ENCODE measurements around the gene PXDN. TPM values are rescaled to one million over a fixed set of nuclear protein-coding genes. Genes with fewer than 3 reads are reported as not detected.
A peak's percentile ranks its signal among the peaks of the same experiment; 100 is the strongest.
"Not testable (repeated sequence)": the region's sequence is repeated elsewhere in the genome, so short reads cannot be mapped to it uniquely, and the experiment has no call there.

The PXDN gene
- total RNA-seq, 1 experiment from 2014 or later = 96.1 TPM

DNA sequence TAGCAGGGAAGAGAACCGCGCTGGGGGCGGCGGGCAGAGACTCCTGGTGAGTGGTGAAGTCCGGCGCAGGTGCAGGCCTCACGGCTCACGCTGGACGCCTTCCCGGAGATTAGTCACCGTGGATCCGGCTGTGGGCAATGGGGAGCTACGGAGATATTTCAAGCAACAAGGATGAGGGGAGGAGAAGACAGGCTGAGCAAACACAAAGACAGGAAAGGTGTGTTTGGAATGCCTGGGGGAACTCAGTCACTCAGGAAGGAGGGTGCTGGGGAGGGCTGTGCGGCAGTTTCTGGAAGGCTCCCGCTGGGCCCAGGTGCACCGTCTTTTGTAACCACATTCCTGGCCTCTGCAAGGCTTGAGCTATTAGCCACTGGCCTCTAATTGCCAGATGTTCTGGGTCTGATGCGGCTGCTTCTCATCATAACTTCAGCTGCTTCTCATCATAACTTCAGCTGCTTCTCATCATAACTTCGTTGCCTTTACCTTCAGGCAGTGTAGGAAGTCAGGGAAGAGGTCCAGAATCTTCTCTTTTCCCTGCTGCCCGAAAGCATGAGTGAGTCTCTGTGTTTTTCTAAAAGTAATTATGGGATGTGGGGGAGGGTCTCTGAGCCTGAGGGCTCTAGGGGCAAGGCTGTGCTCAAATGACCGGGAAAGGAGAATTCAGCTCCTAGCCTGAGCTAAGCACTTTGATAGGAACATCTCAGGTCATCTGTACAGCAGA lies 118.9 kb downstream of the PXDN start:
- no TSS peak for BruUV-seq (replicated peaks)
- TF ChIP-seq, protein P1, sequence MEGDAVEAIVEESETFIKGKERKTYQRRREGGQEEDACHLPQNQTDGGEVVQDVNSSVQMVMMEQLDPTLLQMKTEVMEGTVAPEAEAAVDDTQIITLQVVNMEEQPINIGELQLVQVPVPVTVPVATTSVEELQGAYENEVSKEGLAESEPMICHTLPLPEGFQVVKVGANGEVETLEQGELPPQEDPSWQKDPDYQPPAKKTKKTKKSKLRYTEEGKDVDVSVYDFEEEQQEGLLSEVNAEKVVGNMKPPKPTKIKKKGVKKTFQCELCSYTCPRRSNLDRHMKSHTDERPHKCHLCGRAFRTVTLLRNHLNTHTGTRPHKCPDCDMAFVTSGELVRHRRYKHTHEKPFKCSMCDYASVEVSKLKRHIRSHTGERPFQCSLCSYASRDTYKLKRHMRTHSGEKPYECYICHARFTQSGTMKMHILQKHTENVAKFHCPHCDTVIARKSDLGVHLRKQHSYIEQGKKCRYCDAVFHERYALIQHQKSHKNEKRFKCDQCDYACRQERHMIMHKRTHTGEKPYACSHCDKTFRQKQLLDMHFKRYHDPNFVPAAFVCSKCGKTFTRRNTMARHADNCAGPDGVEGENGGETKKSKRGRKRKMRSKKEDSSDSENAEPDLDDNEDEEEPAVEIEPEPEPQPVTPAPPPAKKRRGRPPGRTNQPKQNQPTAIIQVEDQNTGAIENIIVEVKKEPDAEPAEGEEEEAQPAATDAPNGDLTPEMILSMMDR (IDR thresholded peaks at IDR 0.05; ENCODE audit: unreplicated experiment) = no peak
- peak; percentile 99 for DNase-seq (ENCODE audit: unreplicated experiment)
- no peaks in the 10 kb centered on the region for H3K9me3 Mint-ChIP-seq (ENCODE audit: unreplicated experiment)
- ChIA-PET CTCF (interaction anchor here (0.5 to 1.7 kb wide), 13 partner anchors 8 to 192 kb away, joined by 3 to 9 read pairs (median 4); no protein-coding TSS in a partner anchor), POLR2A (interaction anchor here (0.6 to 2.3 kb wide), 12 partner anchors 9 to 1057 kb away, joined by 3 to 17 read pairs (median 5); no protein-coding TSS in a partner anchor)
- H3K36me3 Mint-ChIP-seq (ENCODE audit: insufficient read depth, unreplicated experiment) = peaks cover 10% of the 10 kb centered on the region
- intact Hi-C loops (cut with micrococcal nuclease) = loop anchor here (2.0 kb wide), 1 partner anchor 117 kb away; no protein-coding TSS in a partner anchor
- H3K4me1 Mint-ChIP-seq (ENCODE audit: insufficient read depth, unreplicated experiment) = peaks cover 26% of the 10 kb centered on the region
- H3K27ac Mint-ChIP-seq (ENCODE audit: low read depth, unreplicated experiment) = peak overlapping the region; percentile 81
- peak overlapping the region; percentile 65 for H3K4me3 Mint-ChIP-seq (ENCODE audit: unreplicated experiment)
- H3K27me3 Mint-ChIP-seq (ENCODE audit: insufficient read depth, unreplicated experiment) = no peaks in the 10 kb centered on the region

- no peaks in the 10 kb centered on the region for H3K27me3 Mint-ChIP-seq (ENCODE audit: insufficient read depth, unreplicated experiment)
- H3K27ac Mint-ChIP-seq (ENCODE audit: low read depth, unreplicated experiment) = no peak overlapping the region
- peaks cover 22% of the 10 kb centered on the region for H3K4me1 Mint-ChIP-seq (ENCODE audit: insufficient read depth, unreplicated experiment)
- POLR2A ChIA-PET = interaction anchor here (0.7 to 2.3 kb wide), 3 partner anchors 23 to 81 kb away, joined by 3 to 9 read pairs (median 3); no protein-coding TSS in a partner anchor
- TF ChIP-seq, protein P1 (IDR thresholded peaks at IDR 0.05; ENCODE audit: unreplicated experiment) = no peak
- DNase-seq (ENCODE audit: unreplicated experiment) = no peak
- H3K9me3 Mint-ChIP-seq (ENCODE audit: unreplicated experiment) = no peaks in the 10 kb centered on the region
- BruUV-seq (replicated peaks) = no TSS peak
- no peak overlapping the region for H3K4me3 Mint-ChIP-seq (ENCODE audit: unreplicated experiment)
- peaks cover under 1% of the 10 kb centered on the region for H3K36me3 Mint-ChIP-seq (ENCODE audit: insufficient read depth, unreplicated experiment)
- intact Hi-C loops (cut with micrococcal nuclease) = loop anchor here (2.0 kb wide), 1 partner anchor 119 kb away; no protein-coding TSS in a partner anchor
- CTCF ChIA-PET = interaction anchor here (0.6 to 1.5 kb wide), 3 partner anchors 9 to 194 kb away, joined by 3 to 5 read pairs (median 3); no protein-coding TSS in a partner anchor
Measured at GRCh38 chr2:1623906-1624445, 120.3 kb downstream of the PXDN start.

GRCh38 chr2:1622521-1623200 lies 121.7 kb downstream of the PXDN start:
- ChIA-PET CTCF (no interaction called here), POLR2A (no interaction called here)
- no peaks in the 10 kb centered on the region for H3K27me3 Mint-ChIP-seq (ENCODE audit: insufficient read depth, unreplicated experiment)
- TF ChIP-seq, protein P1 (IDR thresholded peaks at IDR 0.05; ENCODE audit: unreplicated experiment) = no peak
- no peak overlapping the region for H3K27ac Mint-ChIP-seq (ENCODE audit: low read depth, unreplicated experiment)
- no peak overlapping the region for H3K4me3 Mint-ChIP-seq (ENCODE audit: unreplicated experiment)
- no peak for DNase-seq (ENCODE audit: unreplicated experiment)
- peaks cover 17% of the 10 kb centered on the region for H3K4me1 Mint-ChIP-seq (ENCODE audit: insufficient read depth, unreplicated experiment)
- BruUV-seq (replicated peaks) = no TSS peak
- no peaks in the 10 kb centered on the region for H3K9me3 Mint-ChIP-seq (ENCODE audit: unreplicated experiment)
- intact Hi-C loops (cut with micrococcal nuclease) = no loop called here
- no peaks in the 10 kb centered on the region for H3K36me3 Mint-ChIP-seq (ENCODE audit: insufficient read depth, unreplicated experiment)

DNA sequence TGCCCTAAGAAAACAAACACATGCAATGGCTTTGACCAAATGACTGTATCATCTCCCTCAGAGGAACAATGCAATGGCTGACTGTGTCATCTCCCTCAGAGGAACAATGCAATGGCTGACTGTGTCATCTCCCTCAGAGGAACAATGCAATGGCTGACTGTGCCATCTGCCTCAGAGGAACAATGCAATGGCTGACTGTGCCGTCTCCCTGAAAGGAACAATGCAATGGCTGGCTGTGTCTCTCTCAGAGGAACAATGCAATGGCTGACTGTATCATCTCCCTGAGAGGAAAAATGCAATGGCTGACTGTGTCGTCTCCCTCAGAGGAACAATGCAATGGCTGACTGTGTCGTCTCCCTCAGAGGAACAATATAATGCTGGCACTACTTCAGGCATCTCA lies 122.3 kb downstream of the PXDN start:
- H3K27me3 Mint-ChIP-seq (ENCODE audit: insufficient read depth, unreplicated experiment); POLR2A ChIA-PET; H3K4me3 Mint-ChIP-seq (ENCODE audit: unreplicated experiment); H3K27ac Mint-ChIP-seq (ENCODE audit: low read depth, unreplicated experiment); H3K9me3 Mint-ChIP-seq (ENCODE audit: unreplicated experiment); intact Hi-C loops (cut with micrococcal nuclease); DNase-seq (ENCODE audit: unreplicated experiment); BruUV-seq (replicated peaks); H3K36me3 Mint-ChIP-seq (ENCODE audit: insufficient read depth, unreplicated experiment); CTCF ChIA-PET: not testable (repeated sequence)
- H3K4me1 Mint-ChIP-seq (ENCODE audit: insufficient read depth, unreplicated experiment) = peaks cover 17% of the 10 kb centered on the region
